HG03039 (cell line): Measurements from ENCODE around the gene GPR12.

Experiments
- ATAC-seq: cut with Tn5 transposase; IDR thresholded peaks from one replicate; pipeline ENCODE4 v1.9.1; 2021; ENCODE audit warnings: mild to moderate bottlenecking, moderate library complexity; ENCODE audit not compliant: unreplicated experiment

The GPR12 gene

GRCh38 chr13:26706381-26706780 is 54.2 kb downstream of the GPR12 start:
- ATAC-seq, result no peak

GRCh38 chr13:26705536-26705935 is 55.0 kb downstream of the GPR12 start:
- ATAC-seq, result no peak
